GM18858 (cell line): ENCODE data around the gene LY6G5C.

Experiments used
- ATAC-seq: cut with Tn5 transposase; IDR thresholded peaks from one replicate; pipeline ENCODE4 v1.9.1; 2021; ENCODE audit not compliant: unreplicated experiment

LY6G5C gene

DNA sequence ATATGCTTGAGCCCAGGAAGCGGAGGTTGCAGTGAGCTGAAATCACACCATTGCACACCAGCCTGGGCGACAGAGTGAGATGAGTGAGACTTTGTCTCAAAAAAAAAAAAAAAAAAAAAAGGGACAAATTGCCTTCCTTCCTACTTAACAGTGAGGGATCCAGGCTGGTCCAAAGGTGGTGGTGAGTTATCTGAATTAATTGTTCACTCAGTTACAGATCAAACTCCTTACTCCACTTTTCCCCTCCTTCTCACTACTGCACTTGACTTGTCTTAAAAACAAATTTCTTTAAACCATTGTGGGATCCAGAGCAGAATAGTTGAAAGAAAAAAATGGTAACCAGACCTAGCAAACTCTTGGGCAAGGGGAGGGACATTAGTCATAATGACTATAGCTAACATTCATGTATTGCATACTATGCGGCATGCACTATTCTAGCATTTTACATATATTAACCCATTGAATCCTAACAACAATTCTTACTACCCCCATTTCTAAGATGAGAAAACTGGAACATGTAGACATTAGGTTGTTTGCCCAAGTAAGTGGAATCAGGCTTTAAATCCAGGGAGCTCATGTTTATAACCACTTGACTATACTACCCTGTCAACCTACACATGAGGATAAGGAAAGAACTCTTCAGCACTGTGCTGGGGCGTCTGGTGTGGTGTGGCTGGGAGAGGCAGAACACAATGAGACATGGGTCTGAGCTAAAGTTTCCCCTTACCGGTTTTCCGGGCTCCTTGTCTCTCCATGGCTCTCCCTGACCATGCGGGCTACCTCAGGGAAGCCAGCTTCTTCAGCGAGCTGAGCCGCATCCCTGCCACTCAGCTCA lies 17.5 kb downstream of the LY6G5C start:
- ATAC-seq, result no peak

DNA sequence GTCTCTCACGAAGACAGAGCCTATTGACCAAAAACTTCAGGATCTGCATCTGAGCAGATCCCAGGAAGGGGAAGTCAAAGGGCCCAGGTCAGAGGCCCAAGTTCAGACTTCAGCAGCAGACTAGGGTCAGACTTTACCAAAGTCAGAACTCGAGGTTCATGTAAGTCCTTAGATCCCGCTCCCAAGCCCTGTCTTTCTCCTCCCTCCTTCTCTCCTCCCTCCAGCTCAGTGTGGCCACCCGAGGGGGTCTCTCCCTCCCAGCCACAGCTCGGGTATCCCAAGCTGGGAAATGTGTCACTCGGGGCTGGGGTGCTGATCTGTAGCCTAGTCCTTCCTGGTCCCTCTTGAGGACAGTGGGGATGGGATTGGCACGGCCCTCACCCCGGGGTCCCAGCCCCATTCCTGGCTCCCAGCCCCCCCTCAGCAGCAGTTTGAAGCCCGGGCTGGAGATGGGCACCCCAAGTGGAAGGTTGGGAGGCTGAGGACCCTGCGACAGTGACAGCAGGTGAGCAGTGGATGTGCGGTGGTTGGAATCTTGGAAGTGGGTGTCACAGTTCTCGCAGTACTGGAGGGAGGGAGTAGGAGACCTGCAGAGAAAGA lies 18.6 kb downstream of the LY6G5C start:
- ATAC-seq, result no peak

DNA sequence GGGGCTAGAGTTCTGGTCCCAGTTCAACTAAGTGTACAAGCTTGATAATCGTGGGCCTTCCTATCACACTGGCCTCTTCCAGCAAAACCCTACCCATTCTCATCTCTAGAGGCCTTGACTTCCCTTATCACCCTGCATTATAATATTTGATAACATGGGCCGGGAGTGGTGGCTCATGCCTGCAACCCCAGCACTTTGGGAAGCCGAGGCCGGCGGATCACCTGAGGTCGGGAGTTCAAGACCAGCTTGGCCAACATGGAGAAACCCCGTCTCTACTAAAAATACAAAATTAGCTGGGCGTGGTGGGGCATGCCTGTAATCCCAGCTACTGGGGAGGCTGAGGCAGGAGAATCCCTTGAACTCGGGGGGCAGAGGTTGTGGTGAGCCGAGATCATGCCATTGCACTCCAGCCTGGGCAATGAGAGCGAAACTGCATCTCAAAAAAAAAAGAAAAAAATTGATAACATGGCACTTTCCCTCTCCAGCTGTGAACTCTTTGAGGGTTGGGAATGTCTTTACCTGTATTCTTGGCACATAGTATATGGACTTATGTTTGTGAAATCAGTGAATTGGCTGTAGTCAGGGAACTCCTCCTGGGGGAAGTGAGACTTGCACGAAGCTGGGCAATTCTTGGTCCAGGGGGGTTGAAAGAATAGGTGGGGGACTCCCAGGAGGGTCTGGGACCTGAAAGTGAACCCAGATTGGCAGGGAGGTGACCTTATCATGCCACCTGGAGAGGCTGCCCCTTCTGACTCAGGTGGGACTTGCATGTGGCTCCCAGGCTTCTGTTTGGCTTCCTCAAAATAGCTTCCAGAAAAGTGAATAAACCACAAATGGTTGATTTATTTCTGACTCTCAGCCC lies 19.4 kb downstream of the LY6G5C start:
- no peak for ATAC-seq

DNA sequence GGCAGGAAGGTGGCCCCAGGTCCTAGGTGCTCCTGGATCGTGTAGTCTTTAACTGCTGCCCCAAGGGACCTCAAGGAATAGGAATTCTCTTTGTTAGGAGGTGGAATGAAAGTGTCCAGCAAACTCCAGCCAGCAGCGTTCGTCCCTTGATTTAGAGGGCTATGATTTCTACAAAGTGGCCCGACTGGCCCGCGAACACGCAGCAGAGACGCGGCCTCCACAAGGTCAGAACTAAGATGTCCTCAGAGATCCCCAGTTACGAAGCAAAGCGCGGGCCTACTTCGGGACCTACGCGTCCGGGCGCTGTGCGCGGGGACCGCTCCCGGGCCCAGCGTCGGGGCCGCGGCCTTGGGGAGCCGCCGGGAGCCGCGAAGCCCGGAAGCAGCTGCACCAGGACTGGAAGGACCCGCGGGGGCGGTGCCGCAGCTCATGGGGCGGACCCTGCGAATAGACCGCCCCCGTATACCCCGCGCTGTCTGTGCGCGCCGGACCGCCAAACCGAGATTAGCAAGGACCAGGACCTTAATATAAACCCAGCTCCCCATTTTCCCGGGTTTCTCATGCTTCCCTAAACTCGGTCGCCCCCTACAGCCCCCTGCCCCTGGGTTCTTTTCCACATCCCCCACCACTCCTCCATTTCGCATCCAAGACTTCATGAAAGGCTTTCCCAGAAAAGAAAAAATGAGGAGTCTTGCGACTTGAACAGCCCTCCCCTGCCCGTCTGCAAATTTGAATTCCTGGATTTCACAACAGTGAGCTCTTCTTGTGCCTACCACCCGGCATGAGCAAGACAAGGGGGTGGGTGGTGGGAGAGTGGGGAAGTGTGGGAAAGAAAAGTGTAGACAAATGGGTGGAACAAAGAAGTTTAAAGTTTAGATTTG lies 20.2 kb downstream of the LY6G5C start, which contains the start of gene C6orf47:
C6orf47 (minus strand) TSS at position 398 of the 881 bp plus-strand sequence. CDS start 831 bp downstream, outside the sequence.
- no peak for ATAC-seq

DNA sequence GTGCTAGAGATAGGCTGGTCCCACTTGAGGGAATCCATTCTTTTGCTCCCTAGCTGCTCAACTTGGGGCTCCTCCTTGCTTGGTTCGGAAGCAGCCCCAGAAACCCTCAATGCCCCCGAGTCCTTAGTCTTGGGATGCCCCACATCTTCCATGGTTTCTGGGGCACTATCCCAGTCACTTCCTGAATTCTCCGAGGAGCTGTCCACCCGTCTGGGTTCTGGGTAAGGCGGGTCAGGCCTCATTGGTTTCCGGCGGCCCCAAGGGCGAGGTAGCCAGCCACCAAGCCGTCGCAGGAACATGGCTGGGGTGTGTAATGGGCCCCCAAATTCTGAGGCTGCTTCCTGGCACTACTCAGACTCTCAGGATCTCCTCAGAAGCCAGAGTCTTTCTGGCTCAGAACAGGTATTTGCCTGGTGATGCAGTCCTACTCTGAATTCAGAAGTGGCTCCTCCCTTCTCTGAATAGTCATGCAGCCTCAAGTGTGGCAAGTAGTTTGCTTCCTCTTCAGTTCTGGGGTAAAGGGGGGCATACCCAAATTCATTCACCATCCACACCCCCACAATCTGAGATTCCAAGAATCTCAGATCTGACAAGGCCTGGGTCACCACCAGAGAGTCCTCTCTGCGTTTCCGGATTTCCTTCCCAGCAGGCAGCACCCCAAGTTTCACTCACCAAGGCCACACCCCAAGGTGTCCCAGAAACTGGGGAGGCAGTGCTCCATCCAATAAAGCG lies 21.1 kb downstream of the LY6G5C start:
- no peak for ATAC-seq

DNA sequence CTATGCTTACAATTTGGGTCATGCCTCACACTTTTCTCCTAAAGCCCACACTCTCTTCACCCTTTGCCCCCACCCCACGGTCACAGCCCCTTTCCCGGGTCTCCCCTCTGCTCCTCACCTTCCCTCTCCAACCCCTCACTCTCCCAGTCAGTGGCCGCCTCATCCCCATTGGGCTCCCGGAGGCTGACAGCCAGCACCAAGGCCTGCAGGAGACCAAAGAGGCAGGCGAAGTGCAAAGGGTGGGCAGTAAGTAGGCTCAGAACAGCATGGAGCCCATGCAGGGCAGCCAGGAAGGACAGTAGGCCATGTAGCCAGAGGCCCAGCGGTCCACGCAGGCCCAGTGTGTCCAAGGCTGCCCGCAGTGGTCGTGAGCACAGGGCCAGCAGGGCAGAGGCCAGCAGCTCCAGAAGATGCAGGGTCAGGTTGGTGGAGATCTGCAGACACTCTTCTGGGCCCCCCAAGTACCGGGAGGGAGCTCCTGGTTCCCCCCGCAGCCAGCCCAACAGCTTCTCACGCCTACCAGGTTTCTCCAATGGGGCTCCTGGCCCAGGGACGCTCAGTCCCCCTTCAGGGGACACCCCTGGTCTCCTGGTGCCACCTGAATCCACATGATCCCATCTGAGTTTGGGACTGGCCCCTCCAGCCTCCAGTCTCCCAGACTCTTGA lies 21.8 kb downstream of the LY6G5C start:
- no peak for ATAC-seq

DNA sequence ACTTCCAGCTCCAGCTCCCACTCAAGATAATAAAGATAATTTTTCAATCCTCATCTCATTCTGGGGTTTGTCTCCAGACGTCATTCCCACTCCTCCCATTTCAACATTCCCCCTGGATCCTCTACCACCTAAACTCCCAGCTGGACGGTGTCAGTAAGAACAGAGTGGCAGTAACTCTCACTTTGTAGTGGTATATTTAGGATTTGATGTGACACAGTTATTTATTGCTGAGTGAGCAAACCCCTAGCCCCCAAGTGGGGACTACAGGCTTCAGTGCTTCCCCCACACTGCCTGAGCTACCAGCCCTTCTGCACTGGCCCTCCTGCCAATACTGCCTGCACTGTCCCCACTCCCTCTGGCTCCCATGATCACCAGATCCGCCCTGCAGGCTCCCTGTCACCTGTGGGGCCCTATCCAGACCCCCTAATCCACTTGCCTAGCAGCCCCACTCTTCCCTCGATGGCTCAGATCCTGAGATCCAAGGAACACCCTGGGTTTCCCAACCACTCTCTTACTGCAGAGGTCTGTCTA lies 22.6 kb downstream of the LY6G5C start:
- no peak for ATAC-seq

DNA sequence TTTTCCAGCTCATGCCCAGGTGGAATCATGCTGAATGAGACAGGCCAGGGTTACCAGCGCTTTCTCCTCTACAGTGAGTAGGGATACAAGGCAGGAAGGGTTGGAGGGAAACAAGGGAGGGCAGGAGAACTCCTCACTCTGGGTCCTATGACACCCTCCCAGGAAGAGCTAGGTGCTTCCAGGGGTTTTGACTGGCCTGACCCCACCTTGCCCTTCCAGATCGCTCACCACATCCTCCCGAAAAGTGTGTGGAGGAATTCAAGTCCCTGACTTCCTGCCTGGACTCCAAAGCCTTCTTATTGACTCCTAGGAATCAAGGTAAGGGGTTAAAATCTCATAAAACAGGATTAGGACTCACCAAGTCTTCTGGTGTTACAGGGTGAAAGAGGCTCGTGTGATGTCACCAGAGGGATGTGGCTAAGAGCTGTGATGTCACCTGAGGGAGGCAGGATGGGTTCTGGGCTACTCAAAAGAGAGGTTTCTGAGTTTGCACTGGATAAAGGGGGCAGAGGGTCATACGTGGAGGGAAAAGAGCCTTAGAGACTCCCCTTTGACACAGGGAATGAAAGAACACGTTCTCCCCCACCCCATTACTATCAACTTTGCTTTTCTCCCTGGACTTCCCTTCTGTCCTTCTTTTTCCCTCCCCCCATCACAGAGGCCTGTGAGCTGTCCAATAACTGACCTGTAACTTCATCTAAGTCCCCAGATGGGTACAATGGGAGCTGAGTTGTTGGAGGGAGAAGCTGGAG lies 23.3 kb downstream of the LY6G5C start:
- ATAC-seq, result no peak

DNA sequence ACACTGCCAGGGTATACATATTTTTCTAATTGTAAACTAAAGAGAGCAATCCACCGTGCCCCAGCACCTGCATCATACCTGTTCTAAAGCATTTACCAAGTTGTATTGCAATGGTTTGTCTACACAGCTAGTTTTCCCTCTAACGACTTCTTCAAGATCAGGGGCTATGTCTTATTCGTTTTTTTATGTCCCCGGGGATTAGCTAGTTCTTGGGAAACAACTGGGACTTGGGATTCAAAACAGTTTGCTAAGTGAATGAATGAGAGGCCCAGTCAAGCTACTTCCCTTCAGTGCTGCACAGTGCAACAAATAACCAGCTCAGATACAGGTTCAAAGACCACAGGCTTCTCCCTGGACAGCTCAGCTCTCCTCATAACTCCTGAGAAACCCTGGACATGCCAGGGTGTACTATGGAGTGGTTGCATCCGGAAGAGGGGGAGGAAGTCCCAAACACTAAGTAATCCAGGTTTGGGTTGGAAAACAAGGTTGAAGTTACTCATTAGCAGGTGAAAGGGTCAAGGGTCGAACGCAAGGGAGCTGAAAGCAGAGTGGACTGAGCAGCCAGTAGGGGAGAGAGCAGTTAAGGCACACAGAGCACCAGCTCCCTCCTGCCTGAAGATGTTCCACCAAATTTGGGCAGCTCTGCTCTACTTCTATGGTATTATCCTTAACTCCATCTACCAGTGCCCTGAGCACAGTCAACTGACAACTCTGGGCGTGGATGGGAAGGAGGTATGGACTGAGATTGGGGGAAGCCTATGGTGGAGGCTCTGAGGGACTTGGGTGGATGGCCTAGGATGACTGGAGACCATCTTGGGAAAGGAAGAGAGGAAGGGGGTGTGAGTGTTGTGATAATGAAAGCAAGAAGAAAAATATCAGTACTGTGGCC lies 25.3 kb downstream of the LY6G5C start, which contains the start of gene APOM:
APOM (plus strand) TSS at position 546 of the 889 bp plus-strand sequence; CDS start at position 619, 73 bp downstream.
- no peak for ATAC-seq

DNA sequence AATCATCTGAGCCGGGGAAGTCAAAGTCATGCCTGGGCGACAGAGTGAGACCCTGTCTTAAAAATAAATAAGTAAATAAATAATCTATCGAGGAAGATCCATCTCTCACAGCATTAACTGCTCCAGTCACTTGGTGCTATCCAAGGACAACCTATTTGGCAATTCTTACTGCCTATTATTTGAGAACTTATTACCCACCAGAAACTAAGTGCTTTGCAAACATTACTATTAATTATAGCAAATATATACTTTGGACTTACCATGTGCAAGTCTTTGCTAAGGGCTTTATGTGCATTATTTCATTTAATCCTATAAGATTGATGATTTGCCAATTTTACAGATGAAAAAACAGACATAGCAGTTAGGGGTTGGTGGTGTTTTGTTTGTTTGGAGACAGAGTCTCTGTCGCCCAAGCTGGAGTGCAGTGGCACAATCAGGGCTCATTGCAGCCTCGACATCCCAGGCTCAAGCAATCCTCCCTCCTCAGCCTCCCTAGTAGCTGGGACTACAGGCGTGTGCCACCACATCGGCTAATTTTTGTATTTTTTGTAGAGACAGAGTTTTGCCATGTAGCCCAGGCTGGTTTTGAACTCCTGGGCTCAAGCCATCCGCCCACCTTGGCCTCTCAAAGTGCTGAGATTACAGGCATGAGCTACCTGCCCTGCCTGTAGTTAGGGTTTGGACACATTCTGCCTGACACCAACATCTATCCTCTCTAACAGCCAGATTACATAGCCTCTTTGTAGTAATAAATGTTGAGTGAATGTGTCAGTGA lies 26.1 kb downstream of the LY6G5C start:
- no peak for ATAC-seq

DNA sequence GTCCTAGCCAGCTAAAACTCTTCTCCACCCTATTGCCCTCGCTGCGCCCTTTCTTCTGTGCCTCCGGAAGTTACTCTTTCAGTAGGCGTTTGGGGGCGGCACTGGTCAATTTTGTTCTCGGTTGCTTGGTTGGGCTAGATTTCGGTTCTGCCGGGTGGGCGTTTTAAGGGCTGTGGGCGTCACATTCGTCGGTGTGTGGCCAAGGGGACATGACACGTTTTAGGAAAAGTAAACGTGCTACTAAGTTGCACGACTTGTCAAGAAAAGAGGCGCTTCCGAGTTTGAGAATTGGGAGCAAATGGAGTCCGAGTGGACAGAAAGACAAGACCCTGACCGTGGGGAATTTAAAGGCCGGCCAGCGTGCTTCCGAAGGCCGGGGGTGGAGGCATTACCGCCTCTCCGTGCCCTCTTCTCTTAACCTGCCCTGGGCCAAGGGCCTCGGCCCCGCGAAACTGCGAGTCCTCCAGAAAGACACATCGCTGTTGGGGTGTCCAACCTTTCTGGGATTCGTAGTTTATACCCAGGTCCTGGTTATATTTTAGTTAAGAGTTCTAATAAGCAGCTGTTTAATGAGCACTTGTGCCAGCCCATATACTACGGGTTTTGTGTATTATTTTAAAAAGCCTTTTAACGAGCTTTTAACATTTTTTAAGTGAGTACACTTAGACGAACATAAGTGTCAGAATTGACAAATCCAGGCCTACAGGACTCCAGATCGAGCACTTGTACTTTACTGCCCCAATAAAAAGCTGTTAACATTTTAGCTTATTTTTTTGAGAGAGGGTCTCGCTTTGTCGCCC lies 27.7 kb downstream of the LY6G5C start:
- peak; percentile 36 for ATAC-seq

DNA sequence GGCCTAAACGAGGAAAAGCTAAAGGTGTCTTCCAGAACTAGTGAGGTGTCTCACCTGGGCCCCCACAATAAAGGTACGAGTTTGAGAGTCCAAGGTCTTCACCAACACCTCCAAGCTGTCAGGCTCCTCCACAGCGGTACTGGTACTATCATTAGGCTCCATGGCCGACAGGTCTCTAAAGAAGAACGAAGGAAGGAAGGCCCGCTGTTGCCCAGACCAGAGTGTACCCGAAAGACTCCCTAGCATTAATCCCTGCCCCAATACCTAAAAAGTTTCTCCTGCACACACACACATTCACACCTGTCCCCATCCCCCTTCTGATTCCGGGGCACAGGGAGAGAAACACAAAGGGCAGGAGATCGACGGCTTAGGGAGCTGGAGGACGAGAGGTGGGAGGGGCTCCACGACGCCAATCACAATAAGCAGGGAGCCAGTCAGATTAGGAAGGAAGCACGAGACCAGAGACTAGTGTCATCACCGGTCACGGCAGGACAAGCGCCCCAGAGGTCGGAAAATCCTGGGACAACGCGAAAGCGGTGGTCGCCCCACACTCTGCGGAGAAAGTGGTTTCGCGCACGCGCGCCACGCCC lies 29.2 kb downstream of the LY6G5C start:
- peak; percentile 22 for ATAC-seq

DNA sequence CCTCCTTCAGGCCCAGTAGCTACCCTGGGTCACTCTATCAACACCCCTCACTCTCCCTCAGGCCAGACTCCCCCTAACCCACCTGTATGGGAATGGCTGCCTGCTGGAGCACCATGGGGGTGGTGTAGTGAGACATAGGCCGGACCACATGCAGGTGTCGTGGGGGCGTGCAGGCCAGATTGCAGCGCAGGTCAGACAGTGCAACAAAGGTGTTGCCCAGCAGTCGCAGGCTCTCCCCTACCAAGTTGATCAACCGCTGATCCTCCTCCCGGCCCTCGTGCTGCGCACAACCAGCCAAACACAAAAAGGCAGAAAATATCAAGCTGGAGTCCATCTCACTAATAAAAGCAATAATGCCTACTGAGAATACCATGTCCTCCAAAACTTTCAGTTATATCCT lies 35.5 kb downstream of the LY6G5C start:
- no peak for ATAC-seq

DNA sequence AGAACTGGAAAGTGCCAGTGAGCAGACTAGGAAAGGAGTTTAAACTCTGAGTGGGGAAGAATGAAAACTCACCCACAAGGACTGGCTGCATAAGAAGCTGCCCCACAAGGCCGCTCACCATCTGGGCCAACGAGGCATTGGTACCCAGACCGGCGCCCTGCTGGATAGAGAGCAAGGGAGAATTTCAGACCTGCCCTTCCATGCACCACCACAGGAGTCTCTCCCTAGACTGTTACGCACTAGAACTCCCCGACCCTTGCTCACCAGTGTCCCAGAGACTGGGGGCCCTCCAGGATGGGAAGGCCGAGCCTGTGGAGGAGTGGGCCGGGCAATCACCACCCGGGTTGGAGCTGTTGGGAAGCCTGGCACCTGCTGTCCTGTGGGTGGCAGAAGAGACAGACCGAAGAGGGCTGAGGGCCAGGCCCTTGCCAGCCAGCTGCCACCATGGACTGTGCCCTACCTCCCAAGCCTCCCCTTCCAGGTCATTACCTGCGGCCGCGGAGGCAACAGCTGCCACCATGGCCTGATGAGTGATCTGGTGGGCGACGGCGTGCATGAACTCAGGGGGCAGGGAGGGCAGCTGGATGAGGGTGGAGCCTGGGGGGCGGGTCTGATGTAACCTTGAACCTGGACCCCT lies 36.9 kb downstream of the LY6G5C start:
- ATAC-seq, result no peak
